ENCODE data around the gene NRG3.

GRCh38 chr10:81995254-81995653 lies 120.3 kb downstream of the NRG3 start:
- TF ChIP-seq POLR2A (IDR thresholded peaks at IDR 0.05) = no peak
- TF ChIP-seq, protein P1, sequence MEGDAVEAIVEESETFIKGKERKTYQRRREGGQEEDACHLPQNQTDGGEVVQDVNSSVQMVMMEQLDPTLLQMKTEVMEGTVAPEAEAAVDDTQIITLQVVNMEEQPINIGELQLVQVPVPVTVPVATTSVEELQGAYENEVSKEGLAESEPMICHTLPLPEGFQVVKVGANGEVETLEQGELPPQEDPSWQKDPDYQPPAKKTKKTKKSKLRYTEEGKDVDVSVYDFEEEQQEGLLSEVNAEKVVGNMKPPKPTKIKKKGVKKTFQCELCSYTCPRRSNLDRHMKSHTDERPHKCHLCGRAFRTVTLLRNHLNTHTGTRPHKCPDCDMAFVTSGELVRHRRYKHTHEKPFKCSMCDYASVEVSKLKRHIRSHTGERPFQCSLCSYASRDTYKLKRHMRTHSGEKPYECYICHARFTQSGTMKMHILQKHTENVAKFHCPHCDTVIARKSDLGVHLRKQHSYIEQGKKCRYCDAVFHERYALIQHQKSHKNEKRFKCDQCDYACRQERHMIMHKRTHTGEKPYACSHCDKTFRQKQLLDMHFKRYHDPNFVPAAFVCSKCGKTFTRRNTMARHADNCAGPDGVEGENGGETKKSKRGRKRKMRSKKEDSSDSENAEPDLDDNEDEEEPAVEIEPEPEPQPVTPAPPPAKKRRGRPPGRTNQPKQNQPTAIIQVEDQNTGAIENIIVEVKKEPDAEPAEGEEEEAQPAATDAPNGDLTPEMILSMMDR (IDR thresholded peaks at IDR 0.05) = no peak
- TF ChIP-seq EP300 (IDR thresholded peaks at IDR 0.05) = no peak

Data from ovary (tissue), 3 donors.